GM21528 (cell line): ENCODE measurements around the gene DTWD2.
"Not testable (repeated sequence)": the region's sequence is repeated elsewhere in the genome, so short reads cannot be mapped to it uniquely, and the experiment has no call there.

Source experiments
- ATAC-seq: cut with Tn5 transposase; IDR thresholded peaks from one replicate; pipeline ENCODE4 v1.9.1; 2021; ENCODE audit warnings: mild to moderate bottlenecking, moderate library complexity; ENCODE audit not compliant: unreplicated experiment, low FRiP score

DTWD2 gene

DNA sequence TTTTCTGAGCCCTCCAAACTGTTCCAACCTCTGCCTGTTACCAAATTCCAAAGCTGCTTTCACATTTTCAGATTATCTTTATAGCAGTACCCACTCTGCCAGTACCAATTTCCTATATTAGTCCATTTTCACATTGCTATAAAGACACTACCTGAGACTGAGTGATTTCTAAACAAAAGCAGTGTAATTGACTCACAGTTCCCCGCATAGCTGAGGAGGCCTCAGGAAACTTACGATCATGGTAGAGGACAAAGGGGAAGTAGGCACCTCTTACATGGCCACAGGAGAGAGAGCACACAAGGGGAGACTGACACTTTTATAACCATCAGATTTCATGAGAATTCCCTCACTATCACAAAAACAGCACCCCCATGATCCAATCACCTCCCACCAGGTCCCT is 105.0 kb downstream of the DTWD2 start:
- no peak for ATAC-seq

DNA sequence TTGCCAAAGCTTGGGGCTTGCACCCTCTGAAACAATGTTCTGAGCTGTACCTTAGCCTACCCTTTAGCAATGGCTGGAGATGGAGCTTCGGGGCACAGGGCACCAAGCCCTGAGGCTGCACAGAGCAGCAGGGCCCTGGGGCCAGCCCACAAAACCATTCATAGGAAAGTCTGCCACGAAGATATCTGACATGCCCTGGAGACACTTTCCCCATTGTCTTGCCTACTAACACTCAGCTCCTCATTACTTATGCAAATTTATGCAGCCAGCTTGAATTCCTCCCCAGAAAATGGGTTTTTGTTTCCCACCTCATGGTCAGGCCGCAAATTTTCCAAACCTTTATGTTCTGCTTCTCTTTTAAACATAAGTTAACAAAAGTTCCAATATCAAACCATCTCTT is 105.7 kb downstream of the DTWD2 start:
- ATAC-seq, result no peak

DNA sequence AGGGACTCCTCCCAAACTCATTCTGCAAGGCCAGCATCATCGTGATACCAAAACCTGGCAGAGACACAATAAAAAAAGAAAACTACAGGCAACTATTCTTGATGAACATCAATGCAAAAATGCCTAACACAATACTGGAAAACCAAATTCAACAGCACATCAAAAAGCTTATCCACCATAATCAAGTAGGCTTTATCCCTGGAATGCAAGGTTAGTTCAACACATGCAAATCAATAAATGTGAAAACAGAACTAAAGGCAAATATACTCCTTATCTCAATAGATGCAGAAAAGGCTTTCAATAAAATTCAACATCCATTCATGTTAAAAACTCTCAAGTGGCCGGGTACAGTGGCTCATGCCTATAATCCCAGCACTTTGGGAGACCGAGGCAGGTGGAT is 111.5 kb downstream of the DTWD2 start:
- not testable (repeated sequence) for ATAC-seq

DNA sequence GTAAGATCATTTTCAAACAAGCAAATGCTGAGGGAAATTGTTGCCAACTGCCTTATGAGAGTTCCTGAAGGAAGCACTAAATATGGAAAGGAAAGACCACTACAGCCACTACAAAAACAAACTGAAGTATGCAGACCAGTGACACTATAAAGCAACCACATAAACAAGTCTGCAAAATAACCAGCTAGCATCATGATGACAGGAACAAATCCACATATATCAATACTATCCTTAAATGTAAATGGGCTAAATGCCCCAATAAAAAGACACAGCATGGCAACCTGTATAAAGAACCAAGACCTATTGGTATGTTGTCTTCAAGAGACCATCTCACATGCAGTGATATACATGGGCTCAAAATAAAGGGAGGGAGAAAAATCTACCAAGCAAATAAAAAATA is 113.2 kb downstream of the DTWD2 start:
- ATAC-seq, result no peak

DNA sequence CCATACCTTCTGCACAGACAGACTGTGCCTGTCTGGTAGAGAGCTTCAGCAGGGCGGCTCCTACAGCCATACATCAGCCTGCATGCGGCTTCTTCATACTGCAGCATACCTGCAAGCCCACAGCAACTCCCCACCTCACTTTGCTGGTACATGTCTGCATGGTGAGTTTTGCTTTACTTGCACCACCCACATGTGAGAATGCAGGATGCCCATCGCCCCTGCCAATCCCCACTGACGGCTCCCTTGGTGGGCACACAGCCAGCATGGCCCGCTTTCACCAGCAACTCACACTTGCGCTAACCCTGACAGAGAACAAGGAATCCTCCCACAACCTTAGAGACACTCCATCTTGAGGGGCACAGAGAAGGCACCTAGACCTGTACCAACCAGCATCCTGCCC is 114.9 kb downstream of the DTWD2 start:
- no peak for ATAC-seq

DNA sequence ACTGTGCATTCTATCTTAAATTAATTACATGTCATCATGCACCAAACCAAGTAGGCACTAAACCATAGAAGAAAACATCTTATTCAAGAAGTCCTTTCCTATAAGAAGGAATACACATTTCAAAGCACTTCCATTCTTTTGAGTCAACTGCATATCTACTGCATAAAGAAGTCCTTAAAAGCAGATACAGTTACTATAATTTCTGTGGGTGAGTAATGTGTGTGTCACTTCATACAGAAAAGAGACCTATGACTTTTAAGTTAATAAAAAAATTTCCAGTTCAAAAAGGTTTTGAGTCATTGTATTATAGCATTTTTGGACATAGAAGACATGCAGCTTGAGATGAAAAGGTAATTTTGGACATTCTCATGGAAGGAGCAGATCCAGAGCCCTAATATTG is 125.0 kb downstream of the DTWD2 start:
- ATAC-seq, result no peak

DNA sequence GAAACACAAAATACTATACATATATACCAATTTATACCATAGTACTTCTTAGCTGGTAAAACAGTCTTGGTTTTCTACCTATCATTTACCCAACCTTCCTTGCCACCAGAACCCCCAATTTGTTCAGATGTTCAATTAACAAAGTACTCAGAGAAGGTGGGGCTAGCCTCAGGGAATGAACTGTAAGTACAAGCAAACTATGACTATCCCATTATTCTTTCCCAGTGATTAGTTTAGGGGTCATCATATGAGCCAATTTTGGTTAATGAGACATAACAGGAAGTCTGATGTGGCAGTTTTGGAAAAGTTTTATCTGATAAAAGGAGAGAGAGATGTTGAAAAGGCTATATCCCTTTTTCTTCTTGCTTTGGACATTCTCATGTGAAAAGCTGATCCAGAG is 125.8 kb downstream of the DTWD2 start:
- ATAC-seq, result no peak

DNA sequence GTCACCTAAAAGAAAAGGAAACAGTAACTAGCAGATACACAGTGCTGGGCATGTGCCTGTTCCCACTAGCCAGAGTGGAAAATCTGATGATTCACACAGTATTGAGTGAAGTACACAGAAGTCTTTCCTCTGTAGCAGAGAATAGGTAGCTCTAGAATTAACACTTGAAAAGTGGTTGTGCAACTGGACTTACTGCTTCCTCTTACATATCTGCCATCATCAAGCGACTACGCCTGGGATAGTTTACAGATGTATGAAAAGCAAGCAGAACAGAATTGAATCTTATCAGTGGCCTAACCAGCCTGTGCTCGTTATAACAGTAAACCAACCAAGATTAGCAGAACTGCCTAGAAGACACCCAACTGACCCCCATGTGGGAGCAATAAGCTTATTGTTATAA is 130.6 kb downstream of the DTWD2 start:
- no peak for ATAC-seq

DNA sequence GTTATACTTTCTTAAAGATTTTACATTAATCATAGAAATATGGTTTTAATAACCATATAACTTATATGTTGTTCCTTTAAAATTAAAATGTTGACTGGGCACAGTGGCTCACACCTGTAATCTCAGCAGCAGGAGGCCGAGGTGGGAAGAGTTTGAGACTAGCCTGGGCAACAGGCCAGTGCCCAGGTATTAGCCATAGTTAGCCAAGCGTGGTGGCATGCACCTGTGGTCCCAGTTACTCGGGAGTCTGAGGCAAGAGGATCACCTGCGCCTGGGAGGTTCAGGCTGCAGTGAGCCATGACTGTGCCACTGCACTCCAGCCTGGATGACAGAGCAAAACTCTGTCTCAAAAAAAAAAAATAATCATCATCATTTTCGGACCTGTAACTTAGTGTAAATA is 133.5 kb downstream of the DTWD2 start:
- ATAC-seq, result no peak

DNA sequence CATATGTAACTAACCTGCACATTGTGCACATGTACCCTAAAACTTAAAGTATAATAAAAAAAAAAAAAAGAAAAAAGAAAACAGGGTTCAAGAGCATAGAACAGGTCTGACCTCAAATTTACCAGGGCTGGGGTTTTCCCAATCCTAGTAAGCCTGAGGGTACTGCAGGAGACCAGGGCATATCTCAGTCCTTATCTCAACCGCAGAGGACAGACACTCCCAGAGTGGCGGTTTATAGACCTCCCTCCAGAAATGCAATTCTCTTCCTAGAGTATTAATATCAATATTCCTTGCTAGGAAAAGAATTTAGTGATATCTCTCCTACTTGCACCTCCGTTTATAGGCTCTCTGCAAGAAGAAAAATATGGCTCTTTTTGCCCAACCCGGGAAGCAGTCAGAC is 136.6 kb downstream of the DTWD2 start:
- ATAC-seq, result not testable (repeated sequence)

DNA sequence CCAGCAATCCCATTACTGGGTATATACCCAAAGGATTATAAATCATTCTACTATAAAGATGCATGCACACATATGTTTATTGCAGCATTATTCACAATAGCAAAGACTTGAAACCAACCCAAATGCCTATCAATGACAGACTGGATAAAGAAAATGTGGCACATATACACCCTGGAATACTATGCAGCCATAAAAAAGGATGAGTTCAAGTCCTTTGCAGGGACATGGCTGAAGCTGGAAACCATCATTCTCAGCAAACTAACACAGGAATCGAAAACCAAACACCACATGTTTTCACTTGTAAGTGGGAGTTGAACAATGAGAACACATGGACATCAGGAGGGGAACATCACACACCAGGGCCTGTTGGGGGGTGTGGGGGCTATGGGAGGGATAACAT is 138.8 kb downstream of the DTWD2 start:
- not testable (repeated sequence) for ATAC-seq

DNA sequence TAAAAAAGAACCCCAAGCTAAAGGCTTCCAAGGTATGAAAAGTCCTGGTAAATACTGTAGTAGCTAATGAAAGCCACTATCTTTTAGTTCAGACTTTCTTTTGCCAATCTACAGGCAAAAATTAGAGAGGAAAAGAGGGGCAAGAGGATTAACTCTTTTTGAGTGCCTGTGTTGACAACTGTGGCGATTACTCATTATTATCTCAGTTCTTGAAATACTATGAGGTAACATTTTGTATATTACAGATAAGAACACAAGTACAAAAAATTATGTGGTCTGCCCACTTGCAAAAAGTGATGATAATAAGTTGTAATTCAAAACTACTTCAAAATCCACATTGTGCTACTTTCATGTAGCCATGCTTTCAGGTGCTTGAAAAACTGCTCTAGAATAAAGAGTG is 144.0 kb downstream of the DTWD2 start:
- ATAC-seq, result no peak

DNA sequence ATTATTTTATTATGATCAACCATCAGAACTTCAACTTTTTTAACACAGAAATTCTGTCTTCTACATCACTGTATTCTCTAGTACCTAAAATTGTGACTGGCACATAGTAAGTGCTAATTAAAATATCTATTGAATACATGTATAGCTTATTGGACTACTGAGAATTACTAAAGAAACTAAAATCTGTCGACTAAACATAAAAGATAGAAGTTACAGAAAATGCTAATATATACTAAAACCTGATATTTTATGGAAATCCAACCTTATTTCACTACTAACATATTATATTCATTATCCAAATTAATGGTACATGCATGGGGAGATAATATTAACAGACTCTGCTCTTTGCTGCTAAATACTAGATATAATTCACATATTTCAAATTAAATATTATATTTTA is 153.6 kb downstream of the DTWD2 start:
- no peak for ATAC-seq

DNA sequence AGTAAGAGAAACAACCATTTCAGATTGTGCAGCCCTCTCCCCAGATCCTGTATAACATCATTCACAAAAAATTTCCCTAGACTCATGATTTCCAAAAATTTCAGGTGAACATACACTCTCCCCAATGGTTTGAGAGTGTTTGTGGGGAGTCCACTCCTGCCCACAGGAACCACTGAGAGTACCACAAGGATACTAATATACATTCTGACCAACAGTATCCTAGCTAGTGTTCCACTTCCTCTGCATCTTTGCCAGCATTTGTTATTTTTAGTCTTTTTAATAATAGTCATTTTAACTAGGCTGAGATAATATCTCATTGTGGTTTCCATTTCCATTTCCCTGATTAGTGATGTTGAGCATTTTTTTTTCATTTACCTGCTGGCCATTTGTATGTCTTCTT is 155.4 kb downstream of the DTWD2 start:
- ATAC-seq, result no peak

DNA sequence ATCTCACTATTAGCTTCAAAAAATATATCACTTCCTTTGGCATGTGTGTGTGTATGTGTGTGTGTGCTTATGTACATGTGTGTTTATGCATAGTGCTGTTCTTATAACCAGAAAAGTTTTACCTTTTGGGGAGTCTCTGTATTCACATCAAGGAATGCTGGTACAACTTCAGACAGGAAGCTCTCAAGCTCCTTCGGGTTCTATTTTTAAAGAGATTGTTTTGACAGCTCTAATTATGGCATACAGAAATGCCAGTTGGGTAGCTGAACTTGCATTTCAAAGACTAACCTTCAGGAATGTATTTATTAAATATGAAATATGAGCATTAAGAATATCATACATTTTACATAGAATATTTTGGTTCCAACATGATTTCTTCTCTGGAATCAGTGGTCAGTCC is 163.1 kb downstream of the DTWD2 start:
- ATAC-seq, result no peak

DNA sequence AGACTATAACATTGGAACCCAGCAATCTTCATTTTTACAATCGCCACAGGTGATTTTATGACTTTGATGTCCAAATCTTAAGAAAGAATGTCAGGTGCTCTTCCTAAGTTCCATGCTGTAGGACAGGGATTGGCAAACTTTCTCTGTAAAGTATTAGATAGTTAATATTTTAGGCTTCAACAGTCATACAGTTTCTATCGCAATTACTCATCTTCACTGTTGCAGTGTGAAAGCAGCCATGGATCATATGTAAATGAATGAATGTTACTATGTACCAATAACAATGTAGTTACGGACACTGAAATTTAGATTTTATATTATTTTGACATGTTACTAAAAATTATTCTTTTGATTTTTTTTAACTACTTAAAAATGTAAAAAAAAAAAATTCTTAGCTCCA is 169.7 kb downstream of the DTWD2 start:
- no peak for ATAC-seq

DNA sequence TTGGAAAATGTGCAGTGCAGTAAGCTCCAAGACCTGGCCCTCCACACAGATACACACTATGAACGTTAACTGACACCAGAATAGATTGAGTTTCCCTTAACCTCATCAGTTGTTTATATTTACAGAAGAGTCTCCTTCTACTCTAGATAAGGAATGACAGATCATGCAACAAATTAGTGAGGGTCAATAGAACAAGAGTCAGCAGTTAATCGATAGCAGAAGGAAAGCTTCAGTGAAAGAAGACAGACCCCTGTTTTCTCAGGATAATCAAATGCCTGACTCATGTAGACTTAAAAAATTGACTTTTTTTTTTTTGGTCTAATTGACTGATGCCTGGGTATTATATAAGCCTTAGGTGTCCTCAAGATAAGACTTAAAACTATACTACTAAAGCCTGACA is 179.9 kb downstream of the DTWD2 start:
- ATAC-seq, result no peak

DNA sequence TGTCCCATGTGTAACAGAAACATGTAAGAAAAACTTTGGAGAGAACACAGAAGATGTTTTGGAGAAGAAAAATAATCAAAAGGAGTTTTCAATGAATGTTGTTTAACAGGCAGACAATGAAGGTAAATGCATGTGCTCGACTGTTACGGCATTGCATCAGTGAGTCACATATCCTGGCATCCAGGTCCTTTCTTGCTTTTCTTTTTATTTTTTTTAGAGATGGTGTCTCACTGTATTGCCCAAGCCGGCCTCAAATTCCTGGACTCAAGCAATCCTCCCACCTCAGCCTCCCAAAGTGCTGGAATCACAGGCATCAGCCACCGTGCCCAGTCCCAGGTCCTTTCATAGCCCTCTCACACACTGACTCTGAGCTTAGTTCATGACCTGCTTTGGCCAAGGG is 181.8 kb downstream of the DTWD2 start:
- no peak for ATAC-seq

DNA sequence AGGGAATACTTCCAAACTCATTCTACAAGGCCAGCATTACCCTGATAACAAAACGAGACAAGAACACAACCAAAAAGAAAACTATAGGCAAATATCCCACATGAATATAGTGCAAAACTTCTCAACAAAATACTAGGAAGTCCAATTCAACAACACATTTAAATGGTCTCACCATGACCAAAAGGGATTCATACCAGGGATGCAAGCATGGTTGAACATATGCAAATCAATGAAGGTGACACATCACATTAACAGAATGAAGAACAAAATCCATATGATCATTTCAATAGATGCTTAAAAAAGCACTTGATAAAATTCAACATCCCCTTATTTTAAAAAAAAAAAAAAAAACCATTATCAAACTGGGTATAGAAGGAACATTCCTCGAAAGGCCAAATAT is 186.0 kb downstream of the DTWD2 start:
- ATAC-seq, result no peak

DNA sequence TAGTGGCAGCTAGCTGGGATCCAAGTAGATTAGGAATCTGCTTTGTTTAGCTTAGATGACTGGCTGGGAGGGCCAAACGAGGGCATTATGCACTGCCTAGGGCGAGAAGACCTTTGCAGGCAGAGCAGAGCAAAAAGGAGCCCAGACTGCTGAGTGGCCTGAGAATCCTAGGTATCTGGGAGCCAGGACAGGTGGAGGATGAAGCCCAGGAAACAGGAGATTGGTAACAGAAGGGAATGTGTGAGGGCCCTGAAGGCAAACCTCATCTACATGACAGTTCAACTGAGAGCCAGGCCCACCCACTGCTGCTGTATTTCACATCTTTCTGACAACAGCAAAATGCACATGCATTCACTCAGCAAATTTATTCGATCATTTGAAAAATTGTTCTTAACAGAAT is 192.3 kb downstream of the DTWD2 start:
- no peak for ATAC-seq

DNA sequence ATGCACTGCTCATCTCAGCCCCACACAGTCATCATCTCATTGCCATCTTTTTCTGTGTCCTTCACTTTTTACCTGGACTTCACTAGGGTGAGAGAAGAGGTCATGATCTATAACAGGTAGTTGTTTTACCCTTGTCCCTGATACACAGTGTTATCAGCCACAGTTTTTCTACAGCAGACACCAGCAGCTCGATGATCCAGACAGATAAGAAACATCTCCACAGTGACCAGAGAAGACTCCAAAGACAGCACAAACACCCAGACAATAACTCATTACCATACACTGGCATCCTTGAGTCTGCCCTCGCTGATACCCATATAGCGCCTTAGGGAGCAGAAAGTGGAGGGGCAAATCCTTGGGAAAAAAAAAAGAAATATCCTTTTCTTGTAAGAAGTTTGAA is 194.1 kb downstream of the DTWD2 start:
- ATAC-seq, result no peak

DNA sequence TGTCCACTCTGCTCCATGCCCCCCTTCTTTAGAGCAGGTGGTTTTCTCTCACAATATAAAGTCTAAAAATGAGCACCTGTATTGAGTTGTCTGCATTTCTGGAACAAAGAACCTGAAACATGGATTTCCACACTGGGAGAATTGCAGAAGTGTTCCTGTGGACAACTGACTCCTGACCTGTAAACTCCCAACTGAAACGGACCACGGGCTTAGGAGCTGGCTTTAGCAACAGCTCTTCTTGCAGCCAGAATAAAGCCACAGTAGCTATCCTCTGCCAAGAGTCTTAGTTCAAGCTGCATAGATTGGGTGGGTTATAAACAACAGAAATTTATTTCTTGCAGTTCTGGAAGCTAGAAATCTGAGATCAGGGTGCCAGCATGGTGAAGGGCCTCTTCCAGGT is 194.7 kb downstream of the DTWD2 start:
- no peak for ATAC-seq

DNA sequence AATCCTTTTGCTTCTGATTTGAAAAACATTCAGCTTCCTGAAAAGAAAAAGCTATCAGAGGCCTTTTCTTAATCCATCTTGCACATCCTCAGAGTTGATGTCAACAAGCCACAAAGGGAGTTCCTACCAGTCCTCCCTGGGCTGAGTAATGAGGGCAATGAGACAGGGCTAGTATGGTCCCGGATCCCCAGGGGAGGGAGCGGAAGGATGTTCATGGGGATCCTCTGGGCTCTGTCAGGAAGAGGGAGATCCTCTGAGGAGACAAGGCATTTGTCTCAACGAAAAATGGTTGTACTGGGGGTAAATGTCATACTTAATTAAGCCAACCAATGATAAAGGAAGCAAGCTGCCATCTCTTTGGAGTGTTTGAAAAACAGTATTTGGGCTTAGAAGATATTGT is 195.3 kb downstream of the DTWD2 start:
- no peak for ATAC-seq
